GM18498 (cell line): Measurements from ENCODE around the gene POLE.
"Not testable (repeated sequence)": the region's sequence is repeated elsewhere in the genome, so short reads cannot be mapped to it uniquely, and the experiment has no call there.

Source experiments
- ATAC-seq: cut with Tn5 transposase; IDR thresholded peaks from one replicate; pipeline ENCODE4 v1.9.1; 2021; ENCODE audit warnings: mild to moderate bottlenecking, moderate library complexity; ENCODE audit not compliant: unreplicated experiment

The POLE gene

GRCh38 chr12:132601171-132601883 is 85.8 kb downstream of the POLE start:
- no peak for ATAC-seq

- peak; percentile 46 for ATAC-seq
Measured at GRCh38 chr12:132600048-132601032, 86.8 kb downstream of the POLE start.

GRCh38 chr12:132599502-132599901 is 87.6 kb downstream of the POLE start:
- not testable (repeated sequence) for ATAC-seq

- ATAC-seq = no peak
Measured at GRCh38 chr12:132597333-132598316, 89.5 kb downstream of the POLE start.

- ATAC-seq = no peak
Measured at GRCh38 chr12:132596016-132596415, 91.1 kb downstream of the POLE start.

- no peak for ATAC-seq
Measured at GRCh38 chr12:132595183-132595582, 92.0 kb downstream of the POLE start.

- ATAC-seq = no peak
Measured at GRCh38 chr12:132593938-132594358, 93.2 kb downstream of the POLE start.

GRCh38 chr12:132593521-132593920 is 93.6 kb downstream of the POLE start:
- no peak for ATAC-seq

GRCh38 chr12:132593071-132593470 is 94.1 kb downstream of the POLE start:
- no peak for ATAC-seq

- no peak for ATAC-seq
Measured at GRCh38 chr12:132592282-132592970, 94.7 kb downstream of the POLE start.

- no peak for ATAC-seq
Measured at GRCh38 chr12:132591107-132591935, 95.8 kb downstream of the POLE start.

- no peak for ATAC-seq
Measured at GRCh38 chr12:132588821-132589669, 98.1 kb downstream of the POLE start.

GRCh38 chr12:132588319-132588718 is 98.8 kb downstream of the POLE start:
- no peak for ATAC-seq

- no peak for ATAC-seq
Measured at GRCh38 chr12:132587781-132588180, 99.4 kb downstream of the POLE start.

- ATAC-seq = no peak
Measured at GRCh38 chr12:132586929-132587328, 100.2 kb downstream of the POLE start.

GRCh38 chr12:132585177-132585576 is 102.0 kb downstream of the POLE start:
- no peak for ATAC-seq

GRCh38 chr12:132584429-132584828 is 102.7 kb downstream of the POLE start:
- ATAC-seq = no peak

- no peak for ATAC-seq
Measured at GRCh38 chr12:132583736-132584135, 103.4 kb downstream of the POLE start.
